GM12891 (cell line): ENCODE results near the gene AFAP1L1.

ENCODE experiments used
- DNase-seq: peaks from one replicate; pipeline ENCODE4 v3.0.0; 2011; ENCODE audit warnings: low spot score; ENCODE audit not compliant: insufficient read length
- FAIRE-seq: peaks from 2 replicates; lab custom pipeline; 2011; peaks lifted over from hg19 to GRCh38; lab: Jason Lieb, UNC
- PAX5 ChIP-seq: IDR thresholded peaks from 2 replicates; pipeline ENCODE4 v1.6.1; 2011; ENCODE audit warnings: low read length, moderate library complexity, mild to moderate bottlenecking; ENCODE audit not compliant: insufficient read depth, severe bottlenecking
- POLR2A ChIP-seq: IDR thresholded peaks from 2 replicates; pipeline ENCODE4 v1.6.1; 2011; ENCODE audit warnings: low read depth, low read length, control low read depth
- POLR2AphosphoS5 ChIP-seq: IDR thresholded peaks from 2 replicates; pipeline ENCODE4 v1.6.1; 2011; ENCODE audit warnings: low read depth, low read length, control low read depth
- POU2F2 ChIP-seq: IDR thresholded peaks from 2 replicates; pipeline ENCODE4 v1.6.1; 2011; ENCODE audit warnings: low read depth, mild to moderate bottlenecking, control low read depth, low read length, moderate library complexity
- SPI1 ChIP-seq: IDR thresholded peaks from 2 replicates; pipeline ENCODE4 v1.6.1; 2011; ENCODE audit warnings: low read depth, low read length, control low read depth
- TAF1 ChIP-seq: IDR thresholded peaks from 2 replicates; pipeline ENCODE4 v1.6.1; 2011; ENCODE audit warnings: low read depth, low read length, control low read depth

AFAP1L1 gene

GRCh38 chr5:149303210-149303609 is 31.6 kb downstream of the AFAP1L1 start:
- TF ChIP-seq POU2F2 (no peak), TAF1 (no peak), SPI1 (no peak), POLR2A (no peak), PAX5 (no peak), POLR2AphosphoS5 (no peak)
- no peak for FAIRE-seq

DNA sequence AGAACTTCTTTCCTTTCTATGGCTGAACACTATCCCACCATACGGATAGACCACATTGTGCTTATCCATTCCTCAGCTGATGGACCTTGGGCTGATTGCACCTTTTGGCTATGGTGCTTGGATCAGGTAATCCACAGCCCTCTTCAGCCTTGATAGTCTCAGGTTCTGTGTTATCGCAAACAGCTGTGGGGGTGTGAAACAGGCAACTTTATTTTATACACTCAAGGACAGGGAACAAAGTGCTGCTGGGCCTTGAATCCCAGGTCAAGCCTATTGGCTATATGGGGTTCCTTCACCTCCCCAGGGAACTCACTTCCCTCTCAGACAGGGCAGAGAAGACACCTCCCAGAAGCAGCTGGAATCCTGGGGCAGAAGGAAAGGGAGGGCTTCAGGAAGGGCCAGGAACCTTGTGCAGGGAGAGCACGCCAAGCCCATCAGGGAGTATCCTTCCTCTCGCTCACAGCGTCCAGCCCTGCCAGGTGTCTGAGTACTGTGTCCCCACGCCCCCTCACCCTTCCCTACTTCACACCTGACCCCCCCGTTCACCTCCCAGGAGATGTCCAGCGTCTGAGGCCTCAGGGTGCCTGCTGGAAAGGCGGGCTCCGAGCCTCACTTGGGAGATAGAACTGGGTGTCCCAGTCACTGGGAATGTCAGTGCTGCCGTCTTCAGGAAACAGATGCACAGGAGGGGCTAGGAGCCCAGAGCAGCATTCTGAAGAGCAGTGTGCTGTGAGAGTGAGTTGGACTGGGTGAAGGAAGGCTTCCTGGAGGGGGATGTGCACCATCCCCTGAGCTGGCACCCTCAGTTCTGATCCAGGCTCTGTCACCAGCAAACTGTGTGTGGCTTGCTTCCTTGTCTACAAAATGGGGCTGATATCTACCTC is 32.8 kb downstream of the AFAP1L1 start:
- DNase-seq = no peak
- FAIRE-seq = no peak
- no peak for TF ChIP-seq POU2F2
- no peak for TF ChIP-seq SPI1

More at GRCh38 chr5:149303210-149303609, 31.6 kb downstream of the AFAP1L1 start:
- DNase-seq = no peak

- TF ChIP-seq POU2F2 = no peak
- peak; percentile 80 for TF ChIP-seq SPI1
- no peak for FAIRE-seq
- no peak for DNase-seq
Measured at GRCh38 chr5:149309354-149309753, 37.7 kb downstream of the AFAP1L1 start.

GRCh38 chr5:149310488-149310887 is 38.8 kb downstream of the AFAP1L1 start:
- no peak for FAIRE-seq
- DNase-seq = no peak
- TF ChIP-seq POLR2AphosphoS5 (no peak), TAF1 (no peak), POU2F2 (no peak)

DNA sequence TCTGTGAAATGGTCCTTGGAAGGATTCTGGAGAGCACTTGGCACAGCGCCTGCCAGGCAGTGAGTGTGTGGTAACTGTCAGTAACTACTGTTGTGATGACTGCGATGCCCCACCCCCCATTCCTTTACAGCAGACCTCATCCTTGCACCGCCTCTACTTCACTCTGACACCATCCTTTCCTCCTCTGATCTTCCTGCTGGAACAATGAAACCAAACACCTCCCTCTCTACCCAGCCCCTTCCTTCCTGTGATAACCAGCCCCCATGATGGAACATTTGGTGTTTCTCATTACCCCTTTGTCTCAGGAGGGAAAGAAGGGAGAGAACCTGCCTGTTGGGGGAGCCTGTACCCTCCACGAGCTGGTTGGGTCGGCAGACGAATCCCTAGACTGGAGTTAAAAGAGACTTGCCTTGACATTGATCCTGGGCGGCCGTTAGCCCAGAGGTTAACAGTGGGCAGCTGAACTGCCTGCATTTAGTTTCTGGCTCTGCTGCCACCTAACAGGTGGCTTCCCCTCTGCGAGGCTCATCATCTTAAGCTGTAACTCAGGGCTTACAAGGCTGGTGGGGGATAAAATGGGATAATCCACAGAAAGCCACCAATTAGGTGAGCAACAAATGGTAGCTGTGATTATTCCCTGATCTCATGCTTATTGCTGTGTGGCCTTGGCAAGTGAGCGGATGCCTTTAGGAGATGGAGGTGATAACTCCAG is 39.4 kb downstream of the AFAP1L1 start:
- TF ChIP-seq PAX5 (no peak), SPI1 (no peak), POU2F2 (no peak), POLR2AphosphoS5 (no peak), TAF1 (no peak), POLR2A (no peak)
- FAIRE-seq = no peak
- DNase-seq = no peak

DNA sequence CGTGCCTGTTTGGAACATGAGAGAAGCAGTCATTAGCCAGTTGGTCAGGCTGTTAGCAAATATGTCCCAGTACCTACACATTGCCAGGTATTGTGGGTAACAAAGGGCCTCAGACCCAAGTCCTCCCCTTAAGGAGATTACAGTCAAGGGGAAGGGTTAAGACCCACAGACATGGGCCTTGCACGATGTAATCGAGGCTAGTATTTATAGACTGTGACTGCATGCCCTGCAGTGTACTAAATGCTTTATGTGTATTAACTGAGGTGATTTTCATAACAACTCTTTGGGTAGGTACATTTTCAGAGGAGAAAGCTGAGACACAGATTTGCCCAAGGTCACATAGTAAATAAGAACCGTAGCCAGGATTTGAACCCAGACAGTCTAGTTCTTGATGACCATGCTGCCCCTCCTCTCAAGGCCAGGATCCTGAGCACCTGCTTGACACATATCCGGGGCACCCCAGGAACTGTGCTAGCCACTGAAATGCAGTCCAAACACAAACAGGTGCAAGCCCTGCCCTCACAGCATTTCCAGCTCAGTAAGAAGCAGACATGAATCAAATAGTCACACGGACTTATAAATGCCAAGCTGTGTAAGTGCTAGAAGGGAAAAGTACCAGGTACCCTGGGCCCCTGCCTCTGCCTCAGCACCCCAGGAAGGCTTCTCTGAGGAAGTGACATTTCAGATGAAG is 41.6 kb downstream of the AFAP1L1 start:
- FAIRE-seq (no peak), DNase-seq (no peak)
- TF ChIP-seq POLR2A (no peak), POLR2AphosphoS5 (no peak), SPI1 (no peak), POU2F2 (no peak), TAF1 (no peak), PAX5 (no peak)

- TF ChIP-seq SPI1 (no peak), PAX5 (no peak), POLR2AphosphoS5 (no peak), POU2F2 (no peak), TAF1 (no peak), POLR2A (no peak)
- DNase-seq (no peak), FAIRE-seq (no peak)
Measured at GRCh38 chr5:149314571-149315111, 43.0 kb downstream of the AFAP1L1 start.

DNA sequence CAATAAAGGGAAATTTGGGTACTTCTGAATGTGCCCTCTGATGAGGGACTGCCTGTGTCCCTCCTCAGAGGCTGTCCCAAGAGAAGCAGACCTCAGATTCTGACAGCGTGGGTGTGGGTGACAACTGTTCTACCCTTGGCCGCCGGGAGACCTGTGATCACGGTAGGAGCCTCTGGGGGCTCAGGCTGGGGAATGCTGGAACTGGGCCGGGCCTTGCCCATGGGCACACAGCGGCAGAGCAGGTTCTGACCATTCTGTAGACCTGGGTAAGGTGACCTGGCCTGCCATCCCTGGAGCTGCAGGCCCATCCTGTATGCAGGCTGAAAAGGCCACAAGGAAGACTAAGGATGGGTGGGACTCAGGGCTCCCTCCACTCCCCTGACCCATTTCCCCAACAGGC is 44.1 kb downstream of the AFAP1L1 start:
- DNase-seq (no peak), FAIRE-seq (no peak)
- TF ChIP-seq POLR2AphosphoS5 = no peak
- TF ChIP-seq TAF1 = no peak
- TF ChIP-seq SPI1 = no peak
- no peak for TF ChIP-seq PAX5
- TF ChIP-seq POLR2A = no peak
- TF ChIP-seq POU2F2 = no peak

- FAIRE-seq = peak; percentile 80
Measured at GRCh38 chr5:149317281-149318048, 45.8 kb downstream of the AFAP1L1 start.

More at GRCh38 chr5:149317281-149318048, 45.8 kb downstream of the AFAP1L1 start:
- peak; percentile 44 for DNase-seq
- TF ChIP-seq TAF1 (no peak), POU2F2 (no peak), POLR2A (no peak), POLR2AphosphoS5 (no peak), PAX5 (no peak), SPI1 (no peak)
